Activated CD4-positive, alpha-beta T cell treated with anti-CD3 and anti-CD28 coated beads for 48 hours (primary cell): Measurements from ENCODE around the gene POLR1F.

Experiments
- DNase-seq: peaks from one replicate; pipeline ENCODE4 v3.0.0-alpha.2; 2020

Gene POLR1F

GRCh38 chr7:19674266-19674960 lies 34.4 kb downstream of the POLR1F start:
- no peak for DNase-seq

- no peak for DNase-seq
Measured at GRCh38 chr7:19670806-19671205, 38.0 kb downstream of the POLR1F start.

GRCh38 chr7:19665399-19666008 lies 43.3 kb downstream of the POLR1F start:
- no peak for DNase-seq

- DNase-seq, result no peak
Measured at GRCh38 chr7:19663816-19664462, 44.9 kb downstream of the POLR1F start.

GRCh38 chr7:19648791-19649190 lies 60.0 kb downstream of the POLR1F start:
- no peak for DNase-seq
